ENCODE results near the gene C11orf52. TPM values are rescaled to one million over a fixed set of nuclear protein-coding genes. Genes with fewer than 3 reads are reported as not detected.

The C11orf52 gene
- total and polyA plus RNA-seq, 2 of the 13 experiments (the other 11 are each of a cell fraction or from before 2014, with no cell fraction given): 7.4 to 11.0 TPM

DNA sequence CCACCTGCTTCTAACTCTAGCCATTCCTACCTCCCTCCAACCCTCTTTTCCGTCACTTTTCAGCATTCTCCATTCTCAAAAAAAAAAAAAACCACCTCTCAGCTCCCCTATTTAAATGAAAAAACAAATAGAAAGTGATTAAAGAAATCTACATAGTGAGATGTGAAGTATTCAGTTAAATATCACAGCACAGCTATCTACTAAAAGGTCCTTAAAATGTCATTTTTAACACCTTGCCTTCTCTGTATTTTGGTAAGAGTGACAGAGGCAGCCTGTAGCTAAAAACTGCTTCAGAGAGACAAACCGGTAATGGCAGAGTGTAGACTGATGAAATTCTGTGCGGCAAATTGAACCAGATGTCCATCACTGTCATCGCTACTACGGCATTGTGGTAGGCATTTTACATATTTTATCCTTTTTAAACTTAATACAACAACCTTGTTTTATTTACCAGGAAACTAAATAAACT is 47.0 kb upstream of the C11orf52 start (continued):
- TF ChIP-seq ZFY (CRISPR knock-in tag; IDR thresholded peaks at IDR 0.05) (no peak), ZNF136 (CRISPR knock-in tag; IDR thresholded peaks at IDR 0.05; ENCODE audit: low read depth) (0 out of 2 replicates have a peak, but pooled peaks have one; percentile 9), CEBPG (CRISPR knock-in tag; IDR thresholded peaks at IDR 0.05) (no peak), ZNF605 (CRISPR knock-in tag; IDR thresholded peaks at IDR 0.05) (no peak), ZBTB20 (CRISPR knock-in tag; IDR thresholded peaks at IDR 0.05; ENCODE audit: borderline replicate concordance, low read depth) (no peak), TAF15 (IDR thresholded peaks at IDR 0.05; ENCODE audit: low read depth, low read length, poor library complexity, severe bottlenecking) (no peak), PAX8 (CRISPR knock-in tag; IDR thresholded peaks at IDR 0.05; ENCODE audit: borderline replicate concordance) (no peak)
- TF ChIP-seq, protein P1, sequence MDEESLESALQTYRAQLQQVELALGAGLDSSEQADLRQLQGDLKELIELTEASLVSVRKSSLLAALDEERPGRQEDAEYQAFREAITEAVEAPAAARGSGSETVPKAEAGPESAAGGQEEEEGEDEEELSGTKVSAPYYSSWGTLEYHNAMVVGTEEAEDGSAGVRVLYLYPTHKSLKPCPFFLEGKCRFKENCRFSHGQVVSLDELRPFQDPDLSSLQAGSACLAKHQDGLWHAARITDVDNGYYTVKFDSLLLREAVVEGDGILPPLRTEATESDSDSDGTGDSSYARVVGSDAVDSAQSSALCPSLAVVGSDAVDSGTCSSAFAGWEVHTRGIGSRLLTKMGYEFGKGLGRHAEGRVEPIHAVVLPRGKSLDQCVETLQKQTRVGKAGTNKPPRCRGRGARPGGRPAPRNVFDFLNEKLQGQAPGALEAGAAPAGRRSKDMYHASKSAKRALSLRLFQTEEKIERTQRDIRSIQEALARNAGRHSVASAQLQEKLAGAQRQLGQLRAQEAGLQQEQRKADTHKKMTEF (CRISPR knock-in tag; IDR thresholded peaks at IDR 0.05): no peak
- TF ChIP-seq, protein P2, sequence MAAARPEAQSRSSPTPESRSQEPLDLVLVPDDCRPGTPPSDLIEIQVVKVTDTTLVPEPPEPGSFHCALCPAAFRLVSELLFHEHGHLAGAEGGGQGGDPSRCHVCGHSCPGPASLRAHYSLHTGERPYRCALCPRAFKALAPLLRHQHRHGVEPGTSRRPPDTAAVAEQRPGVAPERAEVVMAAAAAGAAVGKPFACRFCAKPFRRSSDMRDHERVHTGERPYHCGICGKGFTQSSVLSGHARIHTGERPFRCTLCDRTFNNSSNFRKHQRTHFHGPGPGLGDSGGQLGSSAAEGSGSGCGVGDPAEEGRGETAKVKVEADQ (CRISPR knock-in tag; IDR thresholded peaks at IDR 0.05; ENCODE audit: borderline replicate concordance): no peak
- TF ChIP-seq, protein P3, sequence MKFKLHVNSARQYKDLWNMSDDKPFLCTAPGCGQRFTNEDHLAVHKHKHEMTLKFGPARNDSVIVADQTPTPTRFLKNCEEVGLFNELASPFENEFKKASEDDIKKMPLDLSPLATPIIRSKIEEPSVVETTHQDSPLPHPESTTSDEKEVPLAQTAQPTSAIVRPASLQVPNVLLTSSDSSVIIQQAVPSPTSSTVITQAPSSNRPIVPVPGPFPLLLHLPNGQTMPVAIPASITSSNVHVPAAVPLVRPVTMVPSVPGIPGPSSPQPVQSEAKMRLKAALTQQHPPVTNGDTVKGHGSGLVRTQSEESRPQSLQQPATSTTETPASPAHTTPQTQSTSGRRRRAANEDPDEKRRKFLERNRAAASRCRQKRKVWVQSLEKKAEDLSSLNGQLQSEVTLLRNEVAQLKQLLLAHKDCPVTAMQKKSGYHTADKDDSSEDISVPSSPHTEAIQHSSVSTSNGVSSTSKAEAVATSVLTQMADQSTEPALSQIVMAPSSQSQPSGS (CRISPR knock-in tag; IDR thresholded peaks at IDR 0.05): no peak
- TF ChIP-seq, protein P4, sequence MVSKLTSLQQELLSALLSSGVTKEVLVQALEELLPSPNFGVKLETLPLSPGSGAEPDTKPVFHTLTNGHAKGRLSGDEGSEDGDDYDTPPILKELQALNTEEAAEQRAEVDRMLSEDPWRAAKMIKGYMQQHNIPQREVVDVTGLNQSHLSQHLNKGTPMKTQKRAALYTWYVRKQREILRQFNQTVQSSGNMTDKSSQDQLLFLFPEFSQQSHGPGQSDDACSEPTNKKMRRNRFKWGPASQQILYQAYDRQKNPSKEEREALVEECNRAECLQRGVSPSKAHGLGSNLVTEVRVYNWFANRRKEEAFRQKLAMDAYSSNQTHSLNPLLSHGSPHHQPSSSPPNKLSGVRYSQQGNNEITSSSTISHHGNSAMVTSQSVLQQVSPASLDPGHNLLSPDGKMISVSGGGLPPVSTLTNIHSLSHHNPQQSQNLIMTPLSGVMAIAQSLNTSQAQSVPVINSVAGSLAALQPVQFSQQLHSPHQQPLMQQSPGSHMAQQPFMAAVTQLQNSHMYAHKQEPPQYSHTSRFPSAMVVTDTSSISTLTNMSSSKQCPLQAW (CRISPR knock-in tag; IDR thresholded peaks at IDR 0.05): no peak
